ENCODE results near the gene TBC1D16.

The TBC1D16 gene

DNA sequence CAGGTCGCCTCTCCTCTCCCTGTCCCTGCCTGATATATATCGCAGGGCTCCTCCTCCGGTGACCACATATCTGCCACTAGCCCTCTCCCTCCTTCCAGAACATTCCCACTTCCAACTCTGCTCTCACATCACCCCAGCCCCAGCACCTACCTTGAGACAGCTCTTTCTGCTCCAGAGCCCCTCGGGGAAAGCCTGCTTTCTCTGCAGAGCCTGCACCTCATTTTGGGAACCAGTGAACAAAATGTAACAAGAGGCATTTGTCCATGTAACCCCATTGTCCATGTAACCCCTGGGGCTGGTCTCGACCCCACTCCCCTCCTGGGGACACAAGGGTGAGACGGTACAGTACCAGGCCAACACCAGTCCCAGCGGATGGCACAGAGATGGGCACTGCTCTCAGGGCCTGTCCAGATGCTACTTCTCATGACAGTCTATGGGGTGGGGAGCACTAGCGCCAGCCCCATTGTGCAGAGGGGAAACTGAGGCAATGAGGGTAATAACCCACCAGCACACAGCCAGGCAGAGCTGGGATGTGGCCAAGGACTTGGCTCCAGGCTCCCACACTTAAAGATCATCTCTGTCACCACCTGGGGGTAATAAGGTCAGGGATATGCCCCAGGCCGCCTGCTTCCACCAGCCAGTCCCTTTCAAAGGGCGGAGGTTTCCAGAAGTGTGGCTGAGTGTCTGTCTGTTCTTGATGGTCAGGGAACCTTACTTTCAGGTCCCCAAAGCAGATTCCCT lies 42.9 kb downstream of the TBC1D16 start:
- no peak for TF ChIP-seq EZH2phosphoT487 (IDR thresholded peaks at IDR 0.05; ENCODE audit: borderline replicate concordance)
- TF ChIP-seq, protein P1, sequence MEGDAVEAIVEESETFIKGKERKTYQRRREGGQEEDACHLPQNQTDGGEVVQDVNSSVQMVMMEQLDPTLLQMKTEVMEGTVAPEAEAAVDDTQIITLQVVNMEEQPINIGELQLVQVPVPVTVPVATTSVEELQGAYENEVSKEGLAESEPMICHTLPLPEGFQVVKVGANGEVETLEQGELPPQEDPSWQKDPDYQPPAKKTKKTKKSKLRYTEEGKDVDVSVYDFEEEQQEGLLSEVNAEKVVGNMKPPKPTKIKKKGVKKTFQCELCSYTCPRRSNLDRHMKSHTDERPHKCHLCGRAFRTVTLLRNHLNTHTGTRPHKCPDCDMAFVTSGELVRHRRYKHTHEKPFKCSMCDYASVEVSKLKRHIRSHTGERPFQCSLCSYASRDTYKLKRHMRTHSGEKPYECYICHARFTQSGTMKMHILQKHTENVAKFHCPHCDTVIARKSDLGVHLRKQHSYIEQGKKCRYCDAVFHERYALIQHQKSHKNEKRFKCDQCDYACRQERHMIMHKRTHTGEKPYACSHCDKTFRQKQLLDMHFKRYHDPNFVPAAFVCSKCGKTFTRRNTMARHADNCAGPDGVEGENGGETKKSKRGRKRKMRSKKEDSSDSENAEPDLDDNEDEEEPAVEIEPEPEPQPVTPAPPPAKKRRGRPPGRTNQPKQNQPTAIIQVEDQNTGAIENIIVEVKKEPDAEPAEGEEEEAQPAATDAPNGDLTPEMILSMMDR (conservative IDR thresholded peaks at IDR 0.05; ENCODE audit: low read length) = no peak
- Histone ChIP-seq H3F3A (ENCODE audit: low read depth) (peaks cover 17% of the 10 kb centered on the region), H3K4me1 (ENCODE audit: insufficient read depth, low read length, poor library complexity, severe bottlenecking) (peaks cover 50% of the 10 kb centered on the region), H4K20me1 (ENCODE audit: insufficient read depth, low read length, poor library complexity, severe bottlenecking) (no peaks in the 10 kb centered on the region), H2AFZ (ENCODE audit: low read length) (peak overlapping the region; percentile 69), H3K9ac (ENCODE audit: low read depth, low read length, poor library complexity, severe bottlenecking) (peak overlapping the region; percentile 85), H3K79me2 (ENCODE audit: insufficient read depth, low read length) (no peaks in the 10 kb centered on the region; the same call in 1 of the 2 replicates), H3K27me3 (ENCODE audit: insufficient read depth, low read length, poor library complexity, severe bottlenecking) (no peaks in the 10 kb centered on the region), H3K9me3 (ENCODE audit: insufficient read depth, low read depth, low read length) (no peaks in the 10 kb centered on the region), H3K4me3 (ENCODE audit: low read length, poor library complexity, severe bottlenecking) (peak overlapping the region; percentile 86), H3K4me2 (ENCODE audit: low read depth, low read length, poor library complexity, severe bottlenecking) (peak overlapping the region; percentile 88), H3K36me3 (ENCODE audit: insufficient read depth, low read length) (no peaks in the 10 kb centered on the region), H3K9me2 (replicated peaks; ENCODE audit: low read depth, low read length) (no peaks in the 10 kb centered on the region)

DNA sequence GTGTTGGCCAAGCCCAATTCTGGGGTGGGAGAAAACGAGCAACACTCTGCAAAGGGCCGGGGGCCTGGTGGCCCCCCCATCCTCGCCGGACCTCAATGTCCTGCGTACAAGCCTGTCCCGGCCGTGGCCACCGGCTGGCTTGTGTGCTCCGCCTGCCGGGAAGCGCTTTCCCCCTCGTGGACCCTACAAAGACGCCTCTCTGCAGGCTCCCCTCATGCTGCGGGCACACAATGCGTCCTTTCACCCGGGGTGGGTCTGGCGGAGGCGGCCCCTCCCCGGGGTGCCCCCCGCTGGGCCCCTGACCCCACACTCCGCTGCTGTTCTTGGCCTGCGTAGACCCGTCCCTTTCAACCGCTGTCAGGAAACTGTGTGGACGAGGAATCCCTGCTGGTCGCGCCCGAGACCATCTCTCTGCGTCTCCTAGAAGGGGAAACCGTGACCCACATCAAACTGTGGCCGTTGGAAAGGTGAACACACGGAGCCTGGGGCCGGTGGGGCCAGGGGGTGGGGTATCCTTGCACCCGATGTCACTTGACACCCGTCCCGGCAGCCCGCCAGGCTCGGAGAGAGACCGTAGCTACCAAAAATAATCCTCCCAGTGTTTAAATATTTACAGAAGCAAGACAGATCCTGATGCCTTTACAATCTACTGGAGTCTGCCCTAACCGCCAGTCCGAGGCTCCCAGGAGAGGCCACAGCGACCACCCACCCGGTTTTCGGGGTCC lies 43.6 kb downstream of the TBC1D16 start:
- Histone ChIP-seq H2AFZ (ENCODE audit: low read length) (peak overlapping the region; percentile 69), H3K4me1 (ENCODE audit: insufficient read depth, low read length, poor library complexity, severe bottlenecking) (peaks cover 44% of the 10 kb centered on the region), H3K4me2 (ENCODE audit: low read depth, low read length, poor library complexity, severe bottlenecking) (peak overlapping the region; percentile 88)

DNA sequence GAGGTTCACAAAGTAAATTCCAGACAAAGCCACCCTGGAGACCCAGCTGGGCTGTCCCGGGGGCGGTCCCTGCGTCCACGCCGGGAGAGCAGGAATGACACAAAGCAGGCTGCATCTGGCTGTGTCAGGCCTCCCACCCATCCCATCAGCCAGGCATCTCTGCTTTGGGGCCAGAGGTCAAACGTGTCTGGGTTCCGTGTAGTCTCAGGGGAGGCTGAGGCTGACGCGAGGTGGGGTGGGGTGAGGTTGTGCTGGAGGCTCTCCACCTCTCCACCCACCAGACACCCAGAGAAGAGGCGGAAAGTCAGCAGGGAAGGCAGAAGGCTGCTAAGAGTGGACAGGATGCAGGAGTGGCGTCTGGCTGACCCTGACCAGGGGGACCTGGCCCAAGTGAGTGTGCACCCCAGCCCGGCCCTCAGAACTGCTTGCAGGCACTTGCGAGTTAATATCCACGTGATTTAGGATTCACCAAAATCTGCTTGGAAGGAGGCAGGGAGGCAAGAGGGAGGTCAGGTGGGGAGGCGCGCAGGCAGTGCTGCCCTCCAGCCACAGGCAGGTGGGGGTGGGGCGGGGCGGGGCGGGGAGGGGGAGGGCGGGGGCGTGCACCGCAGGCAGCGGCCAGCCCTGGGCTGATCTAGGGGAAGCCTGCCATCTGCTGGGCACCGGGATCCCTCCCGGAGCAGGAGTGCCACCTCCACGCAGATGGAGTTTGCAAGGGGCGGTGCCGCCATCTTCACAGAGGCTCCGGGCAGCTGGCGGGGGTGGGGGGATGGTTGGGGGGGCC lies 44.3 kb downstream of the TBC1D16 start:
- Histone ChIP-seq H3K4me1 (ENCODE audit: insufficient read depth, low read length, poor library complexity, severe bottlenecking) (peaks cover 37% of the 10 kb centered on the region), H3K9me3 (ENCODE audit: insufficient read depth, low read depth, low read length) (no peaks in the 10 kb centered on the region), H3K79me2 (ENCODE audit: insufficient read depth, low read length) (no peaks in the 10 kb centered on the region; the same call in 1 of the 2 replicates), H3K9me2 (replicated peaks; ENCODE audit: low read depth, low read length) (no peaks in the 10 kb centered on the region), H3K9ac (ENCODE audit: low read depth, low read length, poor library complexity, severe bottlenecking) (peak overlapping the region; percentile 85), H3K4me2 (ENCODE audit: low read depth, low read length, poor library complexity, severe bottlenecking) (peak overlapping the region; percentile 88), H3K4me3 (ENCODE audit: low read length, poor library complexity, severe bottlenecking) (peak overlapping the region; percentile 86), H3K27me3 (ENCODE audit: insufficient read depth, low read length, poor library complexity, severe bottlenecking) (no peaks in the 10 kb centered on the region), H4K20me1 (ENCODE audit: insufficient read depth, low read length, poor library complexity, severe bottlenecking) (no peaks in the 10 kb centered on the region), H3K36me3 (ENCODE audit: insufficient read depth, low read length) (no peaks in the 10 kb centered on the region), H2AFZ (ENCODE audit: low read length) (peak overlapping the region; percentile 69), H3F3A (ENCODE audit: low read depth) (peaks cover 8% of the 10 kb centered on the region)
- TF ChIP-seq EZH2phosphoT487 (IDR thresholded peaks at IDR 0.05; ENCODE audit: borderline replicate concordance) = no peak
- TF ChIP-seq, protein P1 (conservative IDR thresholded peaks at IDR 0.05; ENCODE audit: low read length) = peak; percentile 38

More for the DNA sequence above, 43.6 kb downstream of the TBC1D16 start:
- Histone ChIP-seq H3F3A (ENCODE audit: low read depth) (peaks cover 13% of the 10 kb centered on the region), H3K27me3 (ENCODE audit: insufficient read depth, low read length, poor library complexity, severe bottlenecking) (no peaks in the 10 kb centered on the region), H3K36me3 (ENCODE audit: insufficient read depth, low read length) (no peaks in the 10 kb centered on the region), H3K79me2 (ENCODE audit: insufficient read depth, low read length) (no peaks in the 10 kb centered on the region; the same call in 1 of the 2 replicates), H3K9me2 (replicated peaks; ENCODE audit: low read depth, low read length) (no peaks in the 10 kb centered on the region), H3K9me3 (ENCODE audit: insufficient read depth, low read depth, low read length) (no peaks in the 10 kb centered on the region), H3K4me3 (ENCODE audit: low read length, poor library complexity, severe bottlenecking) (peak overlapping the region; percentile 86), H4K20me1 (ENCODE audit: insufficient read depth, low read length, poor library complexity, severe bottlenecking) (no peaks in the 10 kb centered on the region), H3K9ac (ENCODE audit: low read depth, low read length, poor library complexity, severe bottlenecking) (peak overlapping the region; percentile 85)
- no peak for TF ChIP-seq EZH2phosphoT487 (IDR thresholded peaks at IDR 0.05; ENCODE audit: borderline replicate concordance)
- TF ChIP-seq, protein P1 (conservative IDR thresholded peaks at IDR 0.05; ENCODE audit: low read length) = 0 out of 2 replicates have a peak, but pooled peaks have one; percentile 4

Data from Loucy (cell line).